HL-60 (cell line): ENCODE data around the gene ZMYND10.
"Not testable (repeated sequence)": the region's sequence is repeated elsewhere in the genome, so short reads cannot be mapped to it uniquely, and the experiment has no call there.

Source experiments
- DNase-seq, 2 experiments: peaks; one replicate each; pipeline ENCODE4 v3.0.0-alpha.2; 2010 to 2020; ENCODE audit warnings: low read depth in 1 of 2, low spot score in 1 of 2
- H3K27ac ChIP-seq: fragments of 250-450 bp; sonication (Bioruptor Pico); replicated peaks from 2 replicates; pipeline ENCODE4 v1.5.1; 2020; ENCODE audit warnings: mild to moderate bottlenecking, moderate library complexity
- H3K27me3 ChIP-seq: fragments of 250-450 bp; sonication (Bioruptor Pico); 2 replicates; pipeline ENCODE4 v1.5.1; 2021; ENCODE audit warnings: mild to moderate bottlenecking, moderate library complexity; ENCODE audit not compliant: insufficient read depth, poor library complexity, severe bottlenecking
- H3K4me3 ChIP-seq: replicated peaks from 2 replicates; pipeline ENCODE4 v1.5.1; 2011; ENCODE audit warnings: mild to moderate bottlenecking, control low read depth, low read length; ENCODE audit not compliant: insufficient read depth
- CTCF ChIP-seq: IDR thresholded peaks from one replicate; pipeline ENCODE4 v1.5.1; 2011; ENCODE audit warnings: low read length, control low read depth, inconsistent platforms; ENCODE audit not compliant: insufficient read depth
- GABPA ChIP-seq: IDR thresholded peaks from 2 replicates; pipeline ENCODE4 v1.6.1; 2012; ENCODE audit warnings: low read depth
- POLR2AphosphoS5 ChIP-seq: IDR thresholded peaks from 2 replicates; pipeline ENCODE4 v1.6.1; 2012; ENCODE audit warnings: low read depth
- REST ChIP-seq: IDR thresholded peaks from 2 replicates; pipeline ENCODE4 v1.6.1; 2012; ENCODE audit warnings: low read depth; ENCODE audit not compliant: insufficient replicate concordance
- SPI1 ChIP-seq: IDR thresholded peaks from 2 replicates; pipeline ENCODE4 v1.6.1; 2012; ENCODE audit warnings: low read depth, mild to moderate bottlenecking, borderline replicate concordance

Gene ZMYND10

GRCh38 chr3:50316657-50317242 is 28.8 kb downstream of the ZMYND10 start:
- H3K4me3 ChIP-seq: no peak overlapping the region
- no peak overlapping the region for H3K27ac ChIP-seq
- no peak for DNase-seq
- TF ChIP-seq SPI1 (no peak), REST (no peak), POLR2AphosphoS5 (no peak), GABPA (no peak), CTCF (no peak)
- no peaks in the 10 kb centered on the region for H3K27me3 ChIP-seq

- no peaks in the 10 kb centered on the region for H3K27me3 ChIP-seq
- no peak overlapping the region for H3K27ac ChIP-seq
- no peak for DNase-seq
- no peak overlapping the region for H3K4me3 ChIP-seq
- no peak for TF ChIP-seq GABPA
- TF ChIP-seq POLR2AphosphoS5: no peak
- no peak for TF ChIP-seq REST
- no peak for TF ChIP-seq CTCF
- no peak for TF ChIP-seq SPI1
Observed at GRCh38 chr3:50314816-50315215, 30.7 kb downstream of the ZMYND10 start.

- no peak overlapping the region for H3K27ac ChIP-seq
- TF ChIP-seq CTCF (no peak), POLR2AphosphoS5 (no peak), REST (no peak), GABPA (no peak), SPI1 (no peak)
- no peaks in the 10 kb centered on the region for H3K27me3 ChIP-seq
- H3K4me3 ChIP-seq: no peak overlapping the region
- DNase-seq: no peak
Observed at GRCh38 chr3:50314342-50314741, 31.2 kb downstream of the ZMYND10 start.

- not testable (repeated sequence) for H3K4me3 ChIP-seq, H3K27ac ChIP-seq, H3K27me3 ChIP-seq, DNase-seq
Observed at GRCh38 chr3:50312041-50312440, 33.5 kb downstream of the ZMYND10 start.
